ENCODE measurements around the gene ASTN2.

DNA sequence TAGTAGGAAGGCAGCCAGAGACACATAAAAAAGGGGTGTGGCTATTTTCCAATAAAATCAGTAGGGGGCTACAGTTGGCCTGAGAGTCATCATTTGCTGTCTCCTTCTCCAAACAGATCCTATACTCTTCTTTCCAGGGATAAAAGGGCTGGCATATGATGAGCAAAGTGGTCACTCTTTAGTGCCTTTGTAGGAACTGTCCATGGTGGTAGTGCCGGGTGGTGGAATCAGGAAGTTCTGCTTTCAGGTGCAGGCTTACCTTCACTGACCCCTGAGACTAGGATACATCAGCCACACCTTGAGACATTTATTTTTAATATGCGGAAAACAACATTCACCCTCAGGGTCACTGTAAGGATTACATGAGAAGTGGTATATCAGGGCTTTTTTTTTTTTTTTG is 80.8 kb downstream of the ASTN2 start:
- no peak for TF ChIP-seq EZH2 (IDR thresholded peaks at IDR 0.05; ENCODE audit: borderline replicate concordance, low read depth, low read length, severe bottlenecking)
- TF ChIP-seq POLR2A (IDR thresholded peaks at IDR 0.05; ENCODE audit: low read depth, low read length), result no peak
- TF ChIP-seq, protein P1, sequence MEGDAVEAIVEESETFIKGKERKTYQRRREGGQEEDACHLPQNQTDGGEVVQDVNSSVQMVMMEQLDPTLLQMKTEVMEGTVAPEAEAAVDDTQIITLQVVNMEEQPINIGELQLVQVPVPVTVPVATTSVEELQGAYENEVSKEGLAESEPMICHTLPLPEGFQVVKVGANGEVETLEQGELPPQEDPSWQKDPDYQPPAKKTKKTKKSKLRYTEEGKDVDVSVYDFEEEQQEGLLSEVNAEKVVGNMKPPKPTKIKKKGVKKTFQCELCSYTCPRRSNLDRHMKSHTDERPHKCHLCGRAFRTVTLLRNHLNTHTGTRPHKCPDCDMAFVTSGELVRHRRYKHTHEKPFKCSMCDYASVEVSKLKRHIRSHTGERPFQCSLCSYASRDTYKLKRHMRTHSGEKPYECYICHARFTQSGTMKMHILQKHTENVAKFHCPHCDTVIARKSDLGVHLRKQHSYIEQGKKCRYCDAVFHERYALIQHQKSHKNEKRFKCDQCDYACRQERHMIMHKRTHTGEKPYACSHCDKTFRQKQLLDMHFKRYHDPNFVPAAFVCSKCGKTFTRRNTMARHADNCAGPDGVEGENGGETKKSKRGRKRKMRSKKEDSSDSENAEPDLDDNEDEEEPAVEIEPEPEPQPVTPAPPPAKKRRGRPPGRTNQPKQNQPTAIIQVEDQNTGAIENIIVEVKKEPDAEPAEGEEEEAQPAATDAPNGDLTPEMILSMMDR (IDR thresholded peaks at IDR 0.05; ENCODE audit: extremely low read depth in 1 of 2, insufficient read depth in 1 of 2, low read depth in 1 of 2, low read length in 2 of 2), result no peak
- TF ChIP-seq, protein P2, sequence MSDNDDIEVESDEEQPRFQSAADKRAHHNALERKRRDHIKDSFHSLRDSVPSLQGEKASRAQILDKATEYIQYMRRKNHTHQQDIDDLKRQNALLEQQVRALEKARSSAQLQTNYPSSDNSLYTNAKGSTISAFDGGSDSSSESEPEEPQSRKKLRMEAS (IDR thresholded peaks at IDR 0.05; ENCODE audit: insufficient read depth, insufficient read length), result no peak
- TF ChIP-seq FOS (IDR thresholded peaks at IDR 0.05; ENCODE audit: borderline replicate concordance, insufficient read depth, low read length), result no peak

Data from endothelial cell of umbilical vein (primary cell).